Left forelimb (tissue), 1 donor: ENCODE results near the gene BEND4.
"Not testable (repeated sequence)": the region's sequence is repeated elsewhere in the genome, so short reads cannot be mapped to it uniquely, and the experiment has no call there.

Experiments
- DNase-seq: peaks from one replicate; pipeline ENCODE4 v3.0.0-alpha.2; 2018; ENCODE audit warnings: low spot score

Gene BEND4

DNA sequence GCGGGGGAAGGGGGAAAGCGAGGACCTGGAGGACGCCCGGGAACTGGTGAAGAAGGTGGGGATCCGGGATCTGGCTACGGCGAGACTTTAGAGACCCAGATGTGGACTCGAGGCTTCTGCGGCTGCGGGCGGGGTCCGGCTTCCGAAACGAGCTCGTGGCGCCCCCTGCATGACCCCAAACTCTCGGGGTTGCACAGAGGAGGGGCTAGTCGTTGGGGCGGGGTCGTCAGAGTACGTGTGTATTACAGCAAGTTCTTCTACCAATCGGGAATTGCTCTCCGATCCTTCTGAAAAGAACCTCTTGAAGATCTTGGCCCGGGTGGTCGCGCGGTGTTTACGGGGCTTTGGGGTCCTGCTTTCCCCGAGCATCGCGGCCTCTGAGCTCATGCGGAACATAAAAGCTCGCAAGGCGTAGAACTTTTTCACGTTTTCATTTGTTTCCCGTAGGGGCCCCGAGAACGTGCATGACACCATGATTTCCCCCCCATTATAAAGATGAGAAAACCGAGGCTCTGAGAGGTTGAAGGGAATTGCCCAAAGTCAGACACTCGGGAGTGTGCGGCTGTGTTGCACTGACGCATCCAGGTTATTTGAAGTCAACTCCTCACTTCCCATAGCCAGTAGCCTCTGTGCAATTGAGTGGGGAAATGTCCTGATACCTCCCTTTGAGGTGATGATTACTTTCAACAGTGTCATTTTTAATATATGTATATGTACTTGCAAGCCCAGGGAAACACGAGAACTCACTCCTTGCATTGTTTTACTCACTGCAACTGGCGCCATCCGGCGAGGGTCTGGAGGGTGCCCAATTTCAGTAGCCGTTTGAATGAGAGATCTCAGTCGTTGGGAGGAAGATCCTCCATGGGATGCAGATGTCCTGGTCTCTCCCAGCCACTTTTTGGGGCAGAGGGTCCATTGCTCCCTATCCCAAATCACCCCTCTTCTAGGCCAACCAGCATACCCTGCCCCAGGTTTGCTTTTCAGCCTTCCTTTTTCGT is at the start of gene BEND4:
Gene BEND4 (minus strand): TSS at position 149 of the 998 bp plus-strand sequence. CDS start 512 bp downstream, outside the sequence.
- DNase-seq: no peak

DNA sequence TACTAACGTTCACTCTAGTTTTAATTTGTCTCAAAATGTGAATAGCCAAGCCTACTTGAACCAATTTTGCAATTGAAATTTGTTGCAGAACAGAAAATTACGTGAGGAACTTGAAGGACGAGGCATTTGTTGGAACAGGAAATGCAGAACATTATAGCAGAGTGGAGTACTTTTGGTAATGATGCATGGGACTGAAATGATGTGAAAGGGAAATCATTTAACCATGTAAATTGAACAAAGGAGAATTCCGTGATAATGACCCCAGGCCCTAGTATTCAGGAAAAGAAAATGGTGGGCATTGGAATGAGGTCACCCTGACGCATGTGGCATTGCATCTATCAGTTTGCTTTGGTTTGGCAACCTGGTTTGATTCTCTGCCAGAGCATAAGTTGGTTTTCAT is 44.9 kb upstream of the BEND4 start:
- DNase-seq: no peak

DNA sequence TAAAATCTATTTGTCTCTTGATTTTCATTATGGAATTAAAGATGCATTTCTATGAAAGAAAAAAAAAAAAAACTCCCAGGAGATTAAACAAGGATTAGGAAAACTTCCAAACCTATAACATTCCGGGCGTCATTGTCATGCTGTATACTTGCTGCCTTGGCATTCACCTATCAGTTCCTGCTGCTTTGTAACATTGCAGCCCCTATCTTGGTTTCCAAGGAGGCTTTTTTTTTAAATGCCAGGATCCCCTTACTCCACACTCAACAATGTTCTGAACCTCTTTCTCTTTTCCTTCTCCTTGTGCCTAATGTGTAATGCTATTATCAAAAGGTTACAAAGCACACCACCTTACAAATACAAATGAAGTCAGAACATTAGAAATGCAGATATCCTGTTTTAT is 20.5 kb upstream of the BEND4 start:
- DNase-seq: no peak

DNA sequence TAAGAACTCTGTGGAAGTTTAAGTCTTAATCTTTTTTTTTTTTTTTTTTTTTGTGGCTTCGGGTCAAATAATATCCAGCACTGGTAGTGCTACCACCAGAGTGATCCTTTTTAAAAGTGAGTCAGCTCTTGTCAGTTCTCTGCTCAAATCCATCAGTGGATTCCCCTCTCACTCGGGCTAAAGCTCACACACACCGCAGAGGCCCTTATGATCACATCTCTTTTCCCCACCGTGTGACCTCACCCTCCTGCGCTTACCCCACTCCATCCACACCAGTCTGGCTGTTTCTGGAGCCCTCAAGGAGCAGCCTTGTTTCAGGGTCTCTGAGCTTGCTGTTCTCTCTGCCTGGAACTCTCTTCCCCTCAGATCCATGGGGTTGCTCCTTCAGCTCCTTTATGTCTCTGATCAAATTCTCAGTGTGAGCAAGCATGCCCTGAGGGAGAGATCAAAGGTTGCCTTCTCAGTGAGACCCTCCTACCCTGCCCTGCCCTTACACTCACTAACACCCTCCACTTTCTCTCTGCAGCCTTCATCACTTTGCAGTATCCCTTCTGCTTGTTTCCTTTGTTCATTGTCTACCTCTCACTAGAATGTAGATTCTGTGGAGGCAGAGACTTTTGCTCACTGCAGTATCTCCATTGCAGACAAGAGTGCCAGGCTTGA is 19.8 kb upstream of the BEND4 start:
- DNase-seq: no peak

DNA sequence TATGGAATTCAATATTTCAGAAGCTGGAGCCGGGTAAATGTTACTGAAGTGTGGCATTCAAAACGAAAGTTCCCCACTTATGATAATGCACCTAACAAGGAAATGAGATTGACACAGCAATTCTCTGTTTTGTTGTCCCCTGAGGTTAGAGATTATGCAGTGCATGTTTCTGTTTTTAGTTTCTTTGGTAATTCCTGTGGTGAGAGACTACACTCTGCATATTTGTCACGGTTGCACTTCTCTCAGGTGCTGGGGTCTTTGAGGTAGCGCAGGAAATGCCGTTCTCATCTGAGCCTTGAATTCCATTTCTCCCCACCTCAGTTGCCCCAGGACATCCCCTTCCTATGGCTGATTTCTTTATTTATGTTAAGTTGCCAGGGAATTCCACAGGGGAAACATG is 15.3 kb upstream of the BEND4 start:
- DNase-seq: no peak

DNA sequence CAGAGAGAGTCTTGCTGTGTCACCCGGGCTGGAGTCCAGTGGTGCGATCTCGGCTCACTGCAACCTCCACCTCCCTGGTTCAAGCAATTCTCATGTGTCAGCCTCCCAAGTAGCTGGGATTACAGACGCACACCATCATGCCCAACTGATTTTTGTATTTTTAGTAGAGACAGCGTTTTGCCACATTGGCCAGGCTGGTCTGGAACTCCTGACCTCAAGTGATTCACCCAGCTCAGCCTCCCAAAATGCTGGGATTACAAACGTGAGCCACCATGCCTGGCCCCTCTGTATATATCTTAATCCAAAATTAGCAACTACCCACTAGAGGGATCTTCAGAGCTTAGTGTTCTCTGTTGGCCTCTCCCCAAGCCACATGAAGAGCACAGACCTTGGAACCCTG is 13.7 kb upstream of the BEND4 start:
- not testable (repeated sequence) for DNase-seq

DNA sequence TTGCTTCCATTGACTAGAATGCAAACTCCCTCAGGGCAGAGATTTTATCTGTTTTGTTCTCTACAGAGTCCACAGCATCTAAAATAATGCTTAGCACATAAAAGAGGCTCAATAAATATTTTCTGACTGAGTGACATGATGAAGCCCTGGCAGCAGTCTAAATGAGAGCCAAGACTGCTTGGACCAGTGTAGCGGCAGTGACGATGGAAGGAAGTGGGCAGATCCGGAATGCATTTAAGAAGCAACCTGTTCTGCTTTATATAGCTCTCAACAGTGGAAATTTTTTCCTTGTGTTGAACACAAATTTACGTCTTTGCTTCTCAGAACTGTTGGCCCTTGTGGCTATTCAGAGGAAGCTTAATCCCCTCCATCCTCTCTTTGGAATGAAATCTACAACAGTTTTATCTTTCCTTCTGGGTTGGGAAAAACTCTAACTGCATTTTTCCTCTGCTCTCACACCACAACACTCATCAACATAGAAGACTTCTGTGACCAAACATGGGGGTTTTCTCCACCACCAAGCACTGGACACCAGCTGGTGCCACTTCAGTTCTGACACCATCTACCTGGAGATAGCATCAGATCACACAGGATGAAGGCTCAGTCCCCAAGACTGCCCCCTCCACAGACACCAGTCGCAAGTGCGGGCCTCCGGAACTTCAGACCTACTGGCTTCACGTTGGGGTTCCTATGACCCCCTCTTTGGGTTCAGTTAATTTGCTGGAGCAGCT is 7.0 kb upstream of the BEND4 start:
- DNase-seq: no peak

DNA sequence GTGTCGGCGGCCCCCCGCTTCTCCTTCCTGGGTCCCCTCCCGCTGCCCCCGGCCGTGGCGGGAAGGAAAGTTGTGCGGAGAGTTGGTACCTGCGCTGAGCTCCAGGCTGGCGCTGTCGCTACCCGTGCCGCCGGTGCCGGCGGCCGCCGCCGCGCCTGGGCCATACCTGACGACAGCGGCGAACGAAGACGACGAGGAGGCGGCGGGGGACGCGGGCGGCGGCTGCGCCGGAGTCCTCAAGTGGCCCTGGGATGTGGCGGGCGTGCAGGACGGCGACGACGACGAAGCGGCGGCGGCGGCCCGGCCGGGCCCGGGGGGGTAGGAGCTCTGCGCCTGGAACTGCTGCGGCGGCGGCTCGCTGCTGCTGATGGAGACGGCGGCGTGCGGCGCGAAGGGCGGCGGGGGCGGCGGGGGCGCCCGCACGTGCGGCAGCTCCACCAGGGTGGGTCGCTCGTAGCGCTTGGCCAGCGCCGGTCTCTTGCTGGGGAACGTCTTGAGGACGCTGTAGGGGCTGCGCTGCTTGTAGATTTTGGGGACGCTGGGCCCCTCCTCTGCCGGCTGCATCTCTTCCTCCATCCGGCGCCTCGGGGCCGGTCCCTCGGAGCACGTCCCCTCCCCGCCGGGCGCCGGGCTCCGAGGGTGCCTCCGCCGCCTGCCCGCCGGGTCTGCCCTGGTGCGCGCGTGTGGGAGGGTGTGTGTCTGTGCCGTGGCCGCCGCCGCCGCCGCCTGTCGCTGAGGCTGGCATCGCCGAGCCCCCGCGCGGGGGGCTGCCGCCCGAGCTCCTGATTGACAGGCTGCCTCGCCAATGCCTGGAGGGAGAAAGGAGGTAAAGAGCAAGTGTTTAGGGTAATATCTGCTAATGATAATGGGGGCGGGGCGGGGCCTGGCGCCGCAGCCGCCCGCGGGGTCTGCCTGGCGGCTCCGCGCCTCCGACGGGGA is 618 bp downstream of the BEND4 start:
- no peak for DNase-seq

DNA sequence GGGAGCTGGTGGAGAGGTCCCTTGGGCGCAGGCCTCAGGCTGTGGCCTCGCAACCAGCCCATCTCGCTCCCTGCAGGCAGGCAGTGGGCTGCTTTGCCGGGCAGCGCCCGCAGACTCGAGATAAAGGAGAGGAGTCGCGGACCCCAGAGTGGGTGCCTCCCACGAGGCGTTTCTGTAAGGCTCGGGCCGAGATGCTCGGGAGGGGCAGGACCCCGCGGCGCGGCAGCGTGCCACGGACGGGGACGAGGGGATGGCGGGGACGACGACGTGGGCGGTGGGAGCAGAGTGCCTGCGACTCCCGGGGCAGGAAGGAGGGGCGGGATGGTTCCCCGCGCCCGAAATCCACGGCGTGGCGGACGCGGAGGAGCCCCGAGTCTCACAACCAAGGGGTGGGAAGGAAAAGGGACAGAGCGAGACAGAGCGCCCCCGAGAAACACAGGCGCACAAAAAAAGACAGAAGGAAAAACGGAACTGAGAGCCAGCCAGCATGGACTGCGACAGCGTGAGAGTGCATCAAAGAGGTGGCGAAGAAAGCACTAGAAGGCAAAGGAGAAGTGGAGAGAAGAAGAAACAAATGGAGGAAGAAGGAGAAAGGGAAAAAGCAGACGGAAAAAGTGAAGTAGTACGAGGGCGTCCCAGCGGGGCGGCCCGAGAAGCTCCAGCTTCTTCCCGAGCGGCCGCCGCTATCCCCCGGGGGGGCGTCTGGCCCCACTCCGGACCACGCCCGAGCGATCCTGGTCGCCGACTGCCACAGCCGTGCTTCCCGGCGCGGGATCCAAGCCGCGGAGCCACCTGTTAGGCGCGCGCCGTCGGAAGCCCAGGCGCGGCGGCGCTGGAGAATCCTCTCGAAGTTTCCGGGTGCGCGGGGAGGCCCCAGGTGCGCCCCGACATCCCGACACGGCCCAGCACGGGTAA is 1.5 kb downstream of the BEND4 start:
- no peak for DNase-seq

DNA sequence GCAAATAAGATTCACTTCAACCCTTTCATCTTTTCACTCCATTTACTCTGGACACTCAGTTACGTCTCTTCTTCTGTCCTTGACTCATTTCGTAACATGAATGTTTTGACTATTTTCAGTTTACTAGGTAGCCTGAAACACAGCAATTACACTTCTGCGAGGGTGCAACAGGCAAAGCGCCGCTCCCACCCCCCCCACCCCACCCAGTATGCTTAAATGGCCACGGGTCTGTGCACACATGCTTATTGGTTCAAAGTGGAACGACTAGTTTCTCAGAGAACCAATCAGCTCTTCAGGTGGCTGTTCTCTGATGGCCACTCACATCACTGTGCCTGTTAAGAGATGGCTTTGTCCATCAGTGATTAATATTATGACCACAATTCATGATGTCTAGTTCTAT is 3.5 kb downstream of the BEND4 start:
- DNase-seq: no peak

DNA sequence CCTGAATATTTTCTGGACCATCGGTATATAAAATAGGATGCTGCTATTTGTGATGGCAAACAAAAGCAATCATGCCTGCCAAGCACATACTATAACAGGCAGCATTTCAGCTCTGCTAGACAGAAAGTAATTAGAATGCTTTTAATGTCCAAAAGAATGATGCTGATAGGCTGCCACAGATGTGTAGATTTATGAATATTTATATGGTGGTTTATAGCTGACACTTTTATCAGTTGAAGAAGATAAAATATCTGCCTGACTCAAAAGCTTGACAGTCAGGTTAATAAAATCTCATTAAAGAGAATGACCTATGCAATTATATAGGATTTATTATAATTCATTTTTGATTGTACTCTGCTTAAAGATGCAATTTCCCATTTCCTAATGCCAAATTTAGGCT is 4.0 kb downstream of the BEND4 start:
- DNase-seq: no peak

DNA sequence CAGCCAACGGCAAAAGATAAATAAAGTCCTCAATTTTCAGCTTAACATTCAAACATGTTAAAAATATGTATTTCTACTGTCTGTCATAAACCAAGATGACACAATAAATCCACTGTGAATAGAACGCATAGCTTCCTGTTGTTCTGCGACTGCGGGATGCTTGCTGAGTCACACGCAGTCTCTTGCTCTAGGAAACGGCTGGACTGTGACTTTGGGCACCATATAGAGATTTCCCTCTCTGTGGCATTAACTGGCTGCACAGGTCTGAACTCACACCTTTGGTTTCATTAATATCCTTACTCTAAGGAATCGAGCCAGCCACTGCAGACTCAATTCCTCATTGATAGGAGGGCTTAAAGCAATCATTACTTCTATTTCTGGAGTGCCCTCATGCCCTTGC is 8.4 kb downstream of the BEND4 start:
- no peak for DNase-seq

DNA sequence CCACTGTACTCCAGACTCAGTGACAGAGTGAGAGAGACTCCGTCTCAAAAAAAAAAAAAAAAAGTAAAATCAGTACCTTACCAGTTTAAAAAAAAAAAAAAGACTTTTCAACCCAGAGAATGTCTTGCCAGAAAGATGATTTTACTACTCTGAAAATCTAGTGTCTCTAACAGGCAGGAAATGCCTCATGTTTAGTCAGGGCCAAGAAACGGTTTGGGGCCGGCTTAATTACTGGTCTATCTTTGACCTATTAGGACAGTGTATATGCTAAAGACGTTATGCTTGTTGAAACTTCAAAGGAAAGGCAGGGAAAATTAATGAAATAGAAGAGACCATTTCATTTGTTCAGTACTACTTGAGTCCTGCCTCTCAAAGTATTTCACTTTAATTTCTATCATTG is 9.9 kb downstream of the BEND4 start:
- no peak for DNase-seq

DNA sequence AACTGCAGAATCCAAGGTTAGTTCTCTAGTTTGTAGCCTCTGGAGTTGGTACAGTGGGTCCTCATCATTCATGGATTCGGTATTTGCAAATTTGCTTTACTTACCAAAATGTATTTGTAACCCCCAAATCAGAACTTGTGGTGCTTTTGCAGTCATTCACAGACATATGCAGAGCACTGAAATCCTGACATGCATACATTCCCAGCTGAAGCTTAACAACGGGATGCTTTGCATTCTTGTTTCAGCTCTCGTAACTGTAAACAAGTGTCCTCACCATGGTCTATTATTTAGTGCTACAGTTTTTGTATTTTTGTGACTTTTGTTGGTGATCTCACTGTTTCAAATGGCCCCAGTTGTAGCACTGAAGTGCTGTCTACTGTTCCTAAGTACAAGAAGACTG is 16.1 kb downstream of the BEND4 start:
- DNase-seq: no peak

DNA sequence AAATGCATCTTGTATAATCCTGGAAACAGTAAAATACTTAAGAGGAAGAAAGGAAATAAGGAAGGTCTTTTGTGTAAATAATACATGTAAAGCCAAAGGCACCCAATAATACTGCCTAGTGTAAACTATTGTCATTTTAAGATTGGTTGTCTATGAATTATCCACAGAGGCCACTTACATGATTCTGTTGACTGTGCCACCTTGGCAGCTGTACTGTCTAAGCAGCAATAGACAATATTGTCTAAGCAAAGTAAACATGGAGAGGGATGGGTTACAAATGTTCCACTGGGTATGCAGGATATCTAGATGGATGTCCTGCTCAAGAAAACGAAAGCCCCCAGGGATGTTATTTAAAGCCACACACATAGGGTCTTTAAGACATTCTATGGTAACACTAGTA is 19.4 kb downstream of the BEND4 start:
- DNase-seq: no peak

DNA sequence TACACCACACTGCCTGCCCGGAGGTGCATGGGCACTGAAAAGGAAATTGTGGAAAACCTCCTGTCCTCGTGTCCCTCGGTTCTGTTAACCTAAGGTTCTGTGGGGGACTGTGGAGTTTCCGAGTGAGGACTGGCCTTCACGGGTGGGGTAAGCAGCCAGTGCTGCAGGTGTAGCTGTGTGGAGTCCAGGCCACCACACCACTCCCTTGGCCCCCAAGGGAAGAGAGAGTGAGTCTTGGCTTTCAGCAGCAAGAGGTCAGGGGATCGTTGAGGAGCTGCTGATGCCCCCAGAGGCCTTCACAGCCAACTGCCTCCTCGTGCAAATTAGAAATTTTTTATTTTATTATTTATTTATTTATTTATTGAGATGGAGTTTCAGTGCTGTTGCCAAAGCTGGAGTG is 20.4 kb downstream of the BEND4 start:
- DNase-seq: no peak

DNA sequence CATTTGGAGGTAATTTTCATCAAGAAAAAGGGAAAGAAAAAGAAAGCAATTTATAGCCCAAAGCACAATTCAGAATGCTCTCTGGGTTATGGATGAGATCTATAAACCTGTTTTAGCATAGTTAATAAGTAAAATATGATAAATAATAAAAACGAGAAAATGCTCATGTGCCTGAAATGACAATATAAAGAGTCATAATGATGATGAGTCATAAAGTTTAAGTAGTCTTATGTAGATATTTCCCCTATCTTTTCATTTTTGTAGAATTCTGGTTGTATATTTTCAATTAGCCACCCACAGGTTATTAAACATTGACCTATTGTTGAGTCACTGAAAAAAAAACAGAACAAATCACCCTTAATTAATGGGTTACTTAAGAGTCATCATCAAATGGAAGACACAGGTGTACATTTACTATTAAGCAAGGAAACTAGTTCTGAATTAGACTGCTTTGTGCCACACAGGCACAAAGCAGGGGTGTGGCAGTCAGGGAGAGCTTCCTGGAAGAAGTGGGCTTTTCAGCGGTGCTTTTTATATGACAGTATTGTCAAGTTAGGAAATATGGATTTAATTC is 29.3 kb downstream of the BEND4 start:
- no peak for DNase-seq

DNA sequence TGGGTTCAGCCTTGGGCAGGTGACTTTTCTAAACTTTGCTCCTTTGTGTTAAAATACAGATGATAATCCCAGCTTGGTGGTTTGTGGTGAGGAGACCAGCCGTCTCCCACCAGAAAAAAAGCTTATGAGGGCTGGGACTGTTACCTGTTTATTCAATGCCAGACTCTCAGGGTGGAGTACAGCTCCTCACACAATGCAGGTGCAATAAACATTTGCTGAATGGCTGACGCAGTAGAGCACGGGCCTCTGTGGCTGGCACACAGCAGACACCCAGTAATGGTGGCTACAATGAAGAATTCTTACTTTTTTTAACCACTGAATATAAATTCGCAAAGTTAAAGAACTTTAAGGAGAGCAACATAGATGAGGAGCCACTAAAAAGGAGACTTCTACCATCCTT is 30.2 kb downstream of the BEND4 start:
- no peak for DNase-seq

DNA sequence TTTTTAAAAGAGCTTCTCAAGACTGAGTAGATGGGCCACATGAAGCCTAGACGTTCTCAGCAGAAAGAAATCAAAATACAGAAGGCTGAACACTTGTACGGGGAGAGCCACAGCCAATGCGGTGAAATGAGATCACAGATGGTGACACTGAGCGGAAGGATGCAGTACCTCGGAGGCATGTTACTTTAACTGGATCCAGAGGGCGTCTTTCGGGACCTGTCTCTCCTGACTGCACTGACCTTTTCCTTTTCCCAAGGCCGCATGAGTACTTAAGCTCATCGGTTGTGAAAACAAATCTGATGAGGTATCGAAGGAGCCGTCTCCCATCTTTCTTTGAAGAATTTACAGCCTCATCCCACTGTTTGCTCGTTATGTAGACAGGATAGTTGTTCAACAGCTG is 32.6 kb downstream of the BEND4 start:
- DNase-seq: no peak

DNA sequence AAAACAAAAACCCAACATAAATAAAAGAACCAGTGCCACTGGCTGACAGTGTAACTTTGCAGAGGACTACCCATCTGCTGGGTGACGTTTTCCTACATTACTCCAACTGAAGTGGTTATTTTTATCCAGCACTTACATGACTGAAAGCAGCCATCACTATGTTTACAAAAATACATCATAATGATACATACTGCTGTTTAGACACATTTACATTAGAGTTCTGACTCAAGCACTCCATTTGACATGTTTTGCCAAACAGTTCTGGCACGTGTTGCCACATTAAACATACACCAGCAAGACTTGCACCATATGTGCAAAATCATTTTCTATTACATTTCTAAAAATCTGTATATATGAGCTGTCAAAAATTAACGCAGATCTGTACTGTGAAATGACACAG is 39.6 kb downstream of the BEND4 start:
- no peak for DNase-seq
